Neuronal stem cell (in vitro differentiated cells): ENCODE data around the gene ARFGEF3.
"Not testable (repeated sequence)": the region's sequence is repeated elsewhere in the genome, so short reads cannot be mapped to it uniquely, and the experiment has no call there.

Source experiments
- DNase-seq: peaks from one replicate; pipeline ENCODE4 v3.0.0-alpha.2; 2013; ENCODE audit warnings: low spot score
- H2AFZ ChIP-seq: one replicate; pipeline ENCODE4 v1.6.1; 2013; ENCODE audit warnings: mild to moderate bottlenecking, low read length, inconsistent platforms
- H2AK5ac ChIP-seq: 2 replicates; pipeline ENCODE4 v1.6.1; 2013; ENCODE audit warnings: low read depth, mild to moderate bottlenecking, inconsistent platforms, low read length, moderate library complexity, mixed read lengths
- H2BK120ac ChIP-seq: 2 replicates; pipeline ENCODE4 v1.6.1; 2013; ENCODE audit warnings: low read depth, mild to moderate bottlenecking, inconsistent platforms, low read length, moderate library complexity, mixed read lengths
- H2BK12ac ChIP-seq: one replicate; pipeline ENCODE4 v1.6.1; 2013; ENCODE audit warnings: low read length, inconsistent platforms
- H2BK15ac ChIP-seq: 2 replicates; pipeline ENCODE4 v1.6.1; 2013; ENCODE audit warnings: mild to moderate bottlenecking, low read length, inconsistent platforms, mixed read lengths
- H2BK5ac ChIP-seq: one replicate; pipeline ENCODE4 v1.6.1; 2013; ENCODE audit warnings: inconsistent platforms, mild to moderate bottlenecking, low read length, moderate library complexity
- H3K14ac ChIP-seq: one replicate; pipeline ENCODE4 v1.6.1; 2013; ENCODE audit warnings: low read length, inconsistent platforms
- H3K18ac ChIP-seq: 2 replicates; pipeline ENCODE4 v1.6.1; 2013; ENCODE audit warnings: low read length, inconsistent platforms
- H3K23ac ChIP-seq: 2 replicates; pipeline ENCODE4 v1.6.1; 2013; ENCODE audit warnings: low read depth, mild to moderate bottlenecking, mixed read lengths, low read length, inconsistent platforms; ENCODE audit not compliant: poor library complexity
- H3K27ac ChIP-seq: replicated peaks from 3 replicates; pipeline ENCODE4 v1.5.1; 2013; ENCODE audit warnings: low read length, inconsistent platforms
- H3K27me3 ChIP-seq, 3 experiments: 2 replicates each; pipeline ENCODE4 v1.6.1; 2013; ENCODE audit warnings: low read length in 3 of 3, mild to moderate bottlenecking in 2 of 3, inconsistent platforms in 1 of 3, low read depth in 1 of 3, mixed read lengths in 1 of 3, moderate library complexity in 1 of 3; ENCODE audit not compliant: control insufficient read depth in 3 of 3, insufficient read depth in 3 of 3
- H3K36me3 ChIP-seq, 2 donors: replicated peaks in 1 of 2; 2 replicates each; pipeline ENCODE4 v1.6.1; 2013; ENCODE audit warnings: low read length in 2 of 2; ENCODE audit not compliant: control insufficient read depth in 2 of 2, insufficient read depth in 2 of 2
- H3K4ac ChIP-seq: 2 replicates; pipeline ENCODE4 v1.6.1; 2013; ENCODE audit warnings: inconsistent platforms, mild to moderate bottlenecking, low read length, moderate library complexity
- H3K4me1 ChIP-seq, 2 donors: 1 replicate in 1 of 2; 2 replicates in 1 of 2; pipeline ENCODE4 v1.6.1; 2013; ENCODE audit warnings: low read length in 2 of 2, low read depth in 1 of 2; ENCODE audit not compliant: control insufficient read depth in 2 of 2, insufficient read depth in 1 of 2
- H3K4me2 ChIP-seq: one replicate; pipeline ENCODE4 v1.6.1; 2013; ENCODE audit warnings: mild to moderate bottlenecking, low read length, inconsistent platforms; ENCODE audit not compliant: insufficient read depth, poor library complexity, severe bottlenecking
- H3K4me3 ChIP-seq, 2 donors: 2 replicates each; pipeline ENCODE4 v1.5.1; 2013; ENCODE audit warnings: low read length in 2 of 2, mild to moderate bottlenecking in 2 of 2, inconsistent platforms in 1 of 2, moderate library complexity in 1 of 2
- H3K79me1 ChIP-seq: one replicate; pipeline ENCODE4 v1.6.1; 2013; ENCODE audit warnings: low read depth, mild to moderate bottlenecking, inconsistent platforms, low read length, moderate library complexity
- H3K9ac ChIP-seq: one replicate; pipeline ENCODE4 v1.6.1; 2013; ENCODE audit warnings: mild to moderate bottlenecking, low read depth, low read length, inconsistent platforms; ENCODE audit not compliant: poor library complexity
- H3K9me3 ChIP-seq, 2 donors: replicated peaks in 1 of 2; 2 replicates each; pipeline versions ENCODE3 to v1.6.1; 2013; ENCODE audit warnings: low read length in 2 of 2, mild to moderate bottlenecking in 2 of 2, inconsistent platforms in 1 of 2, low read depth in 1 of 2, mixed read lengths in 1 of 2, moderate library complexity in 1 of 2; ENCODE audit not compliant: control insufficient read depth in 2 of 2, insufficient read depth in 1 of 2
- H4K8ac ChIP-seq: one replicate; pipeline ENCODE4 v1.6.1; 2013; ENCODE audit warnings: low read depth, mild to moderate bottlenecking, inconsistent platforms, low read length, moderate library complexity
- H4K91ac ChIP-seq: one replicate; pipeline ENCODE4 v1.6.1; 2013; ENCODE audit warnings: low read length, low read depth, mild to moderate bottlenecking, inconsistent platforms; ENCODE audit not compliant: poor library complexity
- WGBS, 2 donors: extraction: QIAGEN DNeasy Blood & Tissue Kit; methylation state at CpG; one replicate each; pipeline ENCODE4 v1.1.7; 2013; ENCODE audit warnings: missing lambda C conversion rate in 2 of 2, mixed read lengths in 1 of 2; ENCODE audit not compliant: insufficient read length in 2 of 2, insufficient replicate concordance in 1 of 2; ENCODE audit errors: extremely low coverage in 2 of 2; 5-methylcytosine and 5-hydroxymethylcytosine counted together

ARFGEF3 gene

GRCh38 chr6:138211601-138212000, 49.9 kb downstream of the ARFGEF3 start:
- no peak overlapping the region for H2BK12ac ChIP-seq

GRCh38 chr6:138212530-138212929, 50.8 kb downstream of the ARFGEF3 start:
- not testable (repeated sequence) for H2AK5ac ChIP-seq, H2BK120ac ChIP-seq, H3K9ac ChIP-seq, H2BK5ac ChIP-seq, H3K4ac ChIP-seq, H3K9me3 ChIP-seq, H3K79me1 ChIP-seq, H3K23ac ChIP-seq, H2BK12ac ChIP-seq, H3K4me1 ChIP-seq, H3K27ac ChIP-seq, DNase-seq, H4K8ac ChIP-seq, H3K36me3 ChIP-seq, H3K27me3 ChIP-seq, H3K4me3 ChIP-seq, H3K14ac ChIP-seq, H3K18ac ChIP-seq, H3K4me2 ChIP-seq, H2AFZ ChIP-seq, H4K91ac ChIP-seq, H2BK15ac ChIP-seq
- WGBS, 2 donors: no CpG with 5 or more reads among the region's 2 CpGs

More at GRCh38 chr6:138211601-138212000, 49.9 kb downstream of the ARFGEF3 start:
- Histone ChIP-seq H3K27ac (no peak overlapping the region), H4K91ac (no peak overlapping the region), H3K18ac (no peak overlapping the region), H2AFZ (no peak overlapping the region), H3K9ac (no peak overlapping the region), H4K8ac (no peak overlapping the region), H2BK120ac (no peak overlapping the region), H3K79me1 (no peaks in the 10 kb centered on the region), H3K27me3 (no peaks in the 10 kb centered on the region), H2AK5ac (no peak overlapping the region), H3K4me2 (no peak overlapping the region), H3K23ac (no peak overlapping the region), H3K4ac (no peak overlapping the region), H3K4me1 (no peaks in the 10 kb centered on the region), H2BK15ac (no peak overlapping the region), H2BK5ac (no peak overlapping the region), H3K14ac (no peak overlapping the region), H3K4me3 (no peak overlapping the region), H3K9me3 (no peaks in the 10 kb centered on the region), H3K36me3 (no peaks in the 10 kb centered on the region)
- WGBS, 2 donors: no CpG with 5 or more reads among the region's 5 CpGs
- DNase-seq: no peak

- H3K23ac ChIP-seq: no peak overlapping the region
- no peak overlapping the region for H3K9ac ChIP-seq
- no peak overlapping the region for H3K4me2 ChIP-seq
- H3K27me3 ChIP-seq: no peaks in the 10 kb centered on the region
- no CpG with 5 or more reads among the region's 7 CpGs for WGBS, 2 donors
- H3K14ac ChIP-seq: no peak overlapping the region
- no peak overlapping the region for H2BK120ac ChIP-seq
- no peak overlapping the region for H2BK5ac ChIP-seq
- H3K4ac ChIP-seq: no peak overlapping the region
- no peak overlapping the region for H2AK5ac ChIP-seq
- H3K27ac ChIP-seq: no peak overlapping the region
- H3K79me1 ChIP-seq: no peaks in the 10 kb centered on the region
- no peaks in the 10 kb centered on the region for H3K36me3 ChIP-seq
- no peak for DNase-seq
- no peaks in the 10 kb centered on the region for H3K9me3 ChIP-seq
- no peak overlapping the region for H3K18ac ChIP-seq
- H2BK15ac ChIP-seq: no peak overlapping the region
- no peak overlapping the region for H4K8ac ChIP-seq
- H2BK12ac ChIP-seq: no peak overlapping the region
- H2AFZ ChIP-seq: no peak overlapping the region
- H3K4me3 ChIP-seq: no peak overlapping the region
- no peaks in the 10 kb centered on the region for H3K4me1 ChIP-seq
- H4K91ac ChIP-seq: no peak overlapping the region
Observed at GRCh38 chr6:138215093-138215782, 53.5 kb downstream of the ARFGEF3 start.

GRCh38 chr6:138218449-138218848, 56.7 kb downstream of the ARFGEF3 start, which contains the start of gene PBOV1:
PBOV1 (minus strand) TSS chr6:138218491; CDS start chr6:138218395, 96 bp downstream.
- DNase-seq: no peak
- no peak within 1 kb of the TSS for H2AFZ ChIP-seq
- no peak within 1 kb of the TSS for H3K4ac ChIP-seq
- H3K9ac ChIP-seq: no peak within 1 kb of the TSS
- no peak within 1 kb of the TSS for H2BK12ac ChIP-seq
- H3K79me1 ChIP-seq: no peaks in the 10 kb centered on the region
- no peak within 1 kb of the TSS for H2BK5ac ChIP-seq
- H3K27me3 ChIP-seq: no peaks in the 10 kb centered on the region
- no peak within 1 kb of the TSS for H3K23ac ChIP-seq
- H3K9me3 ChIP-seq: no peaks in the 10 kb centered on the region
- no peaks in the 10 kb centered on the region for H3K36me3 ChIP-seq
- no peaks in the 10 kb centered on the region for H3K4me1 ChIP-seq
- H3K14ac ChIP-seq: no peak within 1 kb of the TSS
- no CpG with 5 or more reads among the region's 2 CpGs for WGBS, 2 donors
- H2BK15ac ChIP-seq: no peak within 1 kb of the TSS
- H3K4me3 ChIP-seq: no peak within 1 kb of the TSS
- no peak within 1 kb of the TSS for H3K4me2 ChIP-seq
- H2AK5ac ChIP-seq: no peak within 1 kb of the TSS
- H4K91ac ChIP-seq: no peak within 1 kb of the TSS
- H2BK120ac ChIP-seq: no peak within 1 kb of the TSS
- no peak within 1 kb of the TSS for H3K18ac ChIP-seq
- no peak within 1 kb of the TSS for H4K8ac ChIP-seq
- no peak within 1 kb of the TSS for H3K27ac ChIP-seq
